DMS79 treated with DMSO at 0.1 percent for 48 hours (cell line): ENCODE measurements around the gene DEFB129.
"Not testable (repeated sequence)": the region's sequence is repeated elsewhere in the genome, so short reads cannot be mapped to it uniquely, and the experiment has no call there.

Experiments used
- DNase-seq: peaks from one replicate; lab custom pipeline; 2025; lab: John Stamatoyannopoulos, UW

The DEFB129 gene

GRCh38 chr20:253447-253846 is 26.4 kb downstream of the DEFB129 start:
- not testable (repeated sequence) for DNase-seq

- no peak for DNase-seq
Observed at GRCh38 chr20:257419-257818, 30.4 kb downstream of the DEFB129 start, which contains the start of gene DEFB132. TSS of gene DEFB132 (plus strand) at chr20:257724. CDS start at chr20:257779, 55 bp downstream.

- no peak for DNase-seq
Observed at GRCh38 chr20:258269-258858, 31.3 kb downstream of the DEFB129 start.

GRCh38 chr20:258963-259362 is 31.9 kb downstream of the DEFB129 start:
- no peak for DNase-seq

- DNase-seq, result no peak
Observed at GRCh38 chr20:259981-260380, 32.9 kb downstream of the DEFB129 start.

GRCh38 chr20:263701-264100 is 36.6 kb downstream of the DEFB129 start:
- DNase-seq, result no peak

- peak; percentile 77 for DNase-seq
Observed at GRCh38 chr20:266596-267562, 39.8 kb downstream of the DEFB129 start.

GRCh38 chr20:270517-270916 is 43.5 kb downstream of the DEFB129 start:
- DNase-seq, result no peak

- no peak for DNase-seq
Observed at GRCh38 chr20:271069-271468, 44.0 kb downstream of the DEFB129 start.

- DNase-seq, result no peak
Observed at GRCh38 chr20:271528-271927, 44.5 kb downstream of the DEFB129 start.

GRCh38 chr20:272718-273117 is 45.7 kb downstream of the DEFB129 start:
- no peak for DNase-seq

GRCh38 chr20:273884-274283 is 46.8 kb downstream of the DEFB129 start:
- DNase-seq, result no peak

GRCh38 chr20:275791-276190 is 48.7 kb downstream of the DEFB129 start:
- no peak for DNase-seq

- no peak for DNase-seq
Observed at GRCh38 chr20:276620-277495, 49.8 kb downstream of the DEFB129 start.

- no peak for DNase-seq
Observed at GRCh38 chr20:277496-277781, 50.4 kb downstream of the DEFB129 start.

GRCh38 chr20:278181-278580 is 51.1 kb downstream of the DEFB129 start:
- no peak for DNase-seq

GRCh38 chr20:278607-279571 is 51.8 kb downstream of the DEFB129 start:
- DNase-seq, result no peak
